MM.1S (cell line): ENCODE results near the gene DZANK1.

Source experiments
- CTCF ChIP-seq: fragments of 300-600 bp; sonication (generic); IDR thresholded peaks from 2 replicates; pipeline ENCODE4 v1.5.1; 2016; ENCODE audit warnings: antibody characterized with exemption, low read length, mixed read lengths
- EZH2 ChIP-seq: fragments of 300-600 bp; sonication (generic); optimal IDR thresholded peaks from 2 replicates; pipeline ENCODE3; 2017; ENCODE audit warnings: low read depth, mild to moderate bottlenecking, antibody characterized with exemption, low read length, mixed read lengths
- EZH2phosphoT487 ChIP-seq: fragments of 300-600 bp; sonication (generic); IDR thresholded peaks from 2 replicates; pipeline ENCODE4 v1.6.1; 2018; ENCODE audit warnings: antibody characterized with exemption, low read length

- TF ChIP-seq CTCF = no peak
- no peak for TF ChIP-seq EZH2phosphoT487
- no peak for TF ChIP-seq EZH2
Measured at GRCh38 chr20:18421608-18422007, 45.2 kb downstream of the DZANK1 start.
